Iris pigment epithelial cell (primary cell): ENCODE data around the gene CFHR4.
"Not testable (repeated sequence)": the region's sequence is repeated elsewhere in the genome, so short reads cannot be mapped to it uniquely, and the experiment has no call there.

Source experiments
- DNase-seq: peaks from one replicate; pipeline ENCODE4 v3.0.0-alpha.2; 2011; ENCODE audit warnings: low read depth

Gene CFHR4

DNA sequence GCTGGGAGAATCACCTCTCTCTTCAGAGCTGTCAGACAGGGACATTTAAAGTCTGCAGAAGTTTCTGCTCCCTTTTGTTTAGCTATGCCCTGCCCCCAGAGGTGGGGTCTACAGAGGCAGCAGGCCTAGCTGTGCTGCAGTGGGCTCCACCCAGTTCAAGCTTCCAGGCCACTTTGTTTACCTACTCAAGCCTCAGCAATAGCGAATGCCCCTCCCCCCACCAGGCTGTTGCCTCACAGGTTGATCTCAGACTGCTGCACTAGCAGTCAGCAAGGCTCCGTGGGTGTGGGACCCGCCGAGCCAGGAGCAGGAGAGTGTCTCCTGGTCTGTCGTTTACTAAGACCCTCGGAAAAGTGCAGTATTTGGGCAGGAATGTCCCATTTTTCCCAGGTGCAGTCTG, 53.6 kb downstream of the CFHR4 start:
- DNase-seq, result not testable (repeated sequence)

DNA sequence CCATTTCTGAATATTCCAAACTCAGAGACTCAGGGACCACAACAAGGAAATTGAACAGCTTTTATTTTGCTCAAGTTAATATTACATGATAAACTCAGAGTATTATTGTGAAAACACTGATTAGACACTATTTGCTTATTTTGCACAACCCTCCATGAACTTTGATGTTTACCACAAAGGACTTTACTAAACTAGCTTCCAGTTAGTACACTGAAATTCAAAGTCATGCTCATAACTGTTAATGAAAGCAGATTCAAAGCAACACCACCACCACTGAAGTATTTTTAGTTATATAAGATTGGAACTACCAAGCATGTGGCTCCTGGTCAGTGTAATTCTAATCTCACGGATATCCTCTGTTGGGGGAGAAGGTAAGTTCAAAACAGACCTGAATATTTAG, 55.7 kb downstream of the CFHR4 start, which contains the start of gene CFHR2:
Gene CFHR2 (plus strand): TSS at position 171 of the 400 bp plus-strand sequence. CDS start 143 bp downstream, at position 314.
- DNase-seq, result not testable (repeated sequence)

- DNase-seq, result no peak
These were observed 64.0 kb downstream of the CFHR4 start for GRCh38 chr1:196951711-196952394.

GRCh38 chr1:196954778-196955177, 66.9 kb downstream of the CFHR4 start:
- no peak for DNase-seq

GRCh38 chr1:196955926-196956325, 68.1 kb downstream of the CFHR4 start:
- no peak for DNase-seq

GRCh38 chr1:196960854-196961253, 73.0 kb downstream of the CFHR4 start:
- DNase-seq, result no peak
